NOMO-1 (cell line): ENCODE measurements around the gene HNF1B.
"Not testable (repeated sequence)": the region's sequence is repeated elsewhere in the genome, so short reads cannot be mapped to it uniquely, and the experiment has no call there.

Experiments
- DNase-seq, 2 experiments: peaks; one replicate each; lab custom pipeline; 2025; ENCODE audit not compliant: unreplicated experiment in 2 of 2; lab: John Stamatoyannopoulos, UW

HNF1B gene

DNA sequence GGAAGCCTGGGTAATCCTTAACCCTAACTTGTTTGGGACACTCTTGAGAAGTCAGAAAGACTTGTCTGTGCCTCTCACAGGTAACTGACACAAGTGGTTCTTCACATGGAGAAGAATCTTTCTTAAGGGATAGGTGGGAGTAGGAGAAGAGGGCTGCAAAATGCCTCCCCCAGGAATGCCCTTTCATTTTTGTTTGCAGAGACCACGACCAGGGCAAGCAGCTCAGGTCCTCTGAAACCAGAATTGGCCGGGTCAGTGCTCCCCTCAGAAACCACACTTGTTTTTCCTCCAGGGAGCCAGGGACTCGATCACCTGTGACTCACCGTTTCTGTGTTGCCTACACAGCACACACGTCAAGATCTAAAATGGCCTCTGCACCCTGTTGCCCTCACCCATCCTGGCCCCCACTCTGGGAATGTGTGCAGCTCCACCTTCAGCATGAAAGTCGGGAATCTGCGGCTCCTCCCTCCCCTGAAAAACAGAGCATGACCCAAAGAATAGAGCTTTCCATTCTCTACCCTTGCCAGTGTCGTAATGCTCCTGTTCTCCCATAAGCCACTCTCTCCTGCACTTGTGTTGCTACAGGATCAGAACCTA lies 36.1 kb downstream of the HNF1B start:
- DNase-seq = no peak

DNA sequence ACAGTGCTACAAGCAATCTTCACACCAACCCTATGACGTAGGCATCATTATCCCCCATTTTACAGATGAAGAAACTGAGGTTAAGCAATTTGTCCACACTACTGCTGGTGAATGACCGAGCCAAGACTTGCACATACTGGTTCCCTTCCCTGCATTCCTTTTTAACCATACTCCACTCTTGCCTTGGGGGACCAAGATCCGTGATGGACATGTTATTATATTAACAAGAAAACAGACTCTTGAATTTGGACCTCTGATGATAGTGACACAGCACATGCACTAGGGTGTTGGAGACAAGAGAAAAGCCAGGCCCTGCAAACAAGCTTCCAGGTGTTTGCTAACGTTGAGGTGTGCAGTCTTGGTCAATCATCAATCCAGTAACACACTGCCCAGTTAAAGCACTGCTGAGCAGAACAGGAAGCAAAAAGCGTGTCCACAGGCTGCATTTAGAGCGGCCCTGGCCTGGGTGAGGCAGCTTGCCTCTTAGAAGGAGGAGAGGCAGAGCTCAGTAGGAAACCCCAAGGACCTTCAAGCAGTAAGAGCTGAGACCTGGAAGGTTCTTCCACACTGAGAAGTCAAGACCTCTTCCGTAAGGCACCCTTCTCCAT lies 36.7 kb downstream of the HNF1B start:
- no peak for DNase-seq

DNA sequence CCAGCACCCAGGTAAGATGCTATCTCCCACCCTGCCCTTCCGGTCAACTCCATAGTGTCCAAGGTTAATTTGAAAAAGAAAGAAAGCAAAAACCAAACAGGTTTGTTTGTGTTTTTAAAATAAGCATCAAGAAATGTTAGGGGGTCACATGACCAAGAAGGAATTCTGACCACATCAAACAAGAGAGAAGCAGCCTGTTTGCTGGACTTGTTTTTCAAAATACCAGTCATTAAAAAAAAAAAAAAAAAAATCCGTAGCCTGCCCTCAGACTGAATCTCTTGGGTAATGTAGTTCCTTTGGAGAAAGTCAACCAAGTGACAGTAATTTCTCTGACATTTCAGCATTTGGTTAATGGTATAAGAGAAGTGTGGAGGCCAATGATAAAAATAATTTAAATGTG lies 38.4 kb downstream of the HNF1B start:
- DNase-seq = no peak

DNA sequence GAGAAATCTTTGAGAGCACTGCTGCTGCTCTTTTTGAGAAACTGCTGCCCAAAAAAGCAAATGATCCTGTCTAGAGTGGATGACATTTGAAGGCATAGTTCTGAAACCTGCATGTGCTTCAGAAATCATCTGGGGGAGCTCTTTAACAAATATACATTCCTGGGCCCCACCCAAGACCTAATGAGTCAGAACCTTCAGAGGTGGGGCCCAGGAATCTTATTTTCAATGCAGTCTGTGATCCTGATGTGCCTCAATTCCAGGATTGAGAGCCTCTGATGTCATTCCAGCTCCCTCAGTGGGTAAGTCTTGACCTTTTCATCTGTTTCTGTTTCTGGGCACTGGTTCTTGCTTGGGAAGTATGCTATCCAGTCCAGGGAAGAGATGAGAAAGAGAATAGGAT lies 42.3 kb downstream of the HNF1B start:
- DNase-seq = no peak

DNA sequence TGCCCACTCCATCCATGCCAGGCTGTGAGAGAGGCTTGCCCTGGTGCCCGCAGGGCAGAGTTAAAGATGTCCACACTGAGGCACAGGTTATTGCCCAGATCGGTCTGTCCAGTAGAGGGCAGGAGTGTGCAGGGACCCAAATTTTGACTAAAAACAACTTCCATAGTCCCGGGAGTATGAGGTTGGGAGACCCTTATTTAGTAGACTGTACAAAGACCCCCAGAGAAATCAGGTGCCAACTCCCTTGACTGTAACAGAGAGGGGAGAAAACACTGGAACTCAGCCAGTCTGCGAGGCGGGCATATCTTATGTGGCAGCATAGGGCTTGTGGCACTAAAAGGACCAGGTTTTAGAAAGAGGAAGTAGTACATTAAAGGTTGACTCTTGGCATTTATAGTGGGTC lies 43.4 kb downstream of the HNF1B start:
- peak; percentile 63 to 67 for DNase-seq

DNA sequence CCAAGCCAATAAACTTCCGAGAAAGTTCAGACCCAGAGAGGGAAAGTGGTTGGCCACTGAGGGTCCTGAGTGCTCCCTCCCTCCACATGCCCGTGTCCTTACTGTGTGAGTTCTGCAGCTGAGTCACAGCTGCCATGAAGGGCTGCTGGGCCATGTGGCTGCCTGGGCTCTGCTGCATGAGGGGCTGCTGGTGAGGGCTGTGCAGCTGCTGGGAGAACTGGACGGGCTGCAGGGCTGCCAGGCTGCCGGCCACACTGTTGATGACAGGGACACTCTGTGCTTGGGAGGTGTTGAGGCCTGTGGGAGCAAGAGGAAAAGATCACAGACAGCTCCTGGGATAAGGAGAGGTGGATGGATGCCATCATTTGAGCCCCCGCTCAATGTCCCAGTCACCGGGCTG lies 44.0 kb downstream of the HNF1B start:
- DNase-seq = no peak

DNA sequence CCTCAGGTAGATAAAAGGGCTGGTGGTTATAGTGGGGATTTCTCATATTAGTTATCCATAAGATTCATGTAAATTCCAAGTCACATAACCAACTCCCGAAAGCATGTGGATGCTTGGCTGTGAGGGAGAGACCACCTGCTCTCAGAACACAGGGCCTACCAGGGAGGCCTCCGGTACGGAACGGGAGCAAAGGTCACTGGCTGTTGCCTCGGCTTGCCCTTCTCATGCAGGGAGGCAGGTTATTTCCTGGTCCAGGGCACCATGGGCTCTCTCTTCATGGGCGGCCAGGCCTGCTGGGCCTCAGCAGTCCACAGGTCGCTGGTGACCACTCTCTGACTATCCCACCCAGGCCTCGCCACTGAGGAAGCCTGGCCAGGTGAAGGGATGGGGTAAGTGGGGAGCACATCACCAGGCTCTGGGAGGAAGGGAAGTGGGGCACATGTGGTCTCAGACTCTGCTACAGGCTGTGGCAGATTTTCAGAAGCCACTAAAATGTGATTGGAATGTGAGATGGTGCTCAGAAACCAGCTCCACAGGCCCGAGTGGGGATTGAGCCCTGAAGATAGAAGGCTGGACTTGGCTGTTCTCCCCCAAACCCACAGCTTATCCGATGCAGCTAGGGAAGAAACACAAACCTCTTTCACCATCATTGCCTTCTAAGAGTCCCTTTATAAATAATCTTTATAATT lies 45.4 kb downstream of the HNF1B start:
- DNase-seq = no peak

DNA sequence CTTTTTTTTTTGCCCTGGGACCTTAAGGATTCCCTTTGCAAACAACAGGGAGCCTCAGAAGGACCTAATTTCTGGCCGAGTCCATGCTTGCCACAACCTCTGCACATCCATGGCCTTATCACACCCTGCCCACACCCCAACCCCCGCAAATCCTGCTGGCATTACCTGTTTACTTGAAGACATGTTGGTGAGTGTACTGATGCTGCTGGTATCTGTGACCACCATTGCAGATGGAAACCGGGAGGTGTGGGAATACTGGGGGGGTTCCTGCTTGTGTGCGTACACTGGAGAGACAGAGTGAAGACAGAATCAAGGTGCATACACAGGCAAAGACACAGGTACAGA lies 46.0 kb downstream of the HNF1B start:
- DNase-seq = no peak

DNA sequence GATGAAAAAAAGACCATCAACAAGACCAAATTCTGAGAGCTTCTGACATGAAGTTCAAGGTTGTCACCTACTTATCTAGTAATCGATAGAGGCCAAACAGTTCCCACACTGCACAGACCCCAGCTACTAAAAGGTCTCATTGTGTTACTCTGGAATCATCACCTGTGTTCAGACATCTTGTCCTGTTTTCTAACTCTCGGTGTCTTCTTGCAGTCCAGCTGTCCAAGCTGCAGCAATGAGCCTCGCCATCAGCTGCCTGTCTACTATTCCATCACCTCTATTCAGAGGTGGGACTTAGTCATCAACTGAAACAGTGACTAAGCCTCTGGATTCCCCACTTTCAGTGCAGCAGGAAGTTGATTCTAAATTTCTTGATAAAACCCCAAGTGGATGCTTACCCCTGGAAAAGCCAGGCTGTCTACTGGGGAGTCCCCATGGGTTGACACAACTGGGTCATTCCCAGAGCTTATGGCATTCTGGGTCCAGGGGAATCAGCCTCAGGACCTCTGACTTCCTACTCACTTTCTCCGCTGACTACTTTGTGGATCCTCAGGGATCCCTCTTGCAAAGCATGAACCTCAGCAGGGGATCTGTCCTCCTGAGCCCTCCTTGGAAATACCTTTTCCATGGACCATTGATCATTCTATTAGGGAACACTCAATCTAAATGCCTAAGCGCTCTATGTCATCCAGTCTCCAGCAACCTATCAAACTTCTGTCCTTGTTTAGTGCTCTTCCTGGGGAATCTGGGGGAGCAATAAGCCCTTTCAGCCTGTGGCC lies 46.5 kb downstream of the HNF1B start:
- DNase-seq = no peak

DNA sequence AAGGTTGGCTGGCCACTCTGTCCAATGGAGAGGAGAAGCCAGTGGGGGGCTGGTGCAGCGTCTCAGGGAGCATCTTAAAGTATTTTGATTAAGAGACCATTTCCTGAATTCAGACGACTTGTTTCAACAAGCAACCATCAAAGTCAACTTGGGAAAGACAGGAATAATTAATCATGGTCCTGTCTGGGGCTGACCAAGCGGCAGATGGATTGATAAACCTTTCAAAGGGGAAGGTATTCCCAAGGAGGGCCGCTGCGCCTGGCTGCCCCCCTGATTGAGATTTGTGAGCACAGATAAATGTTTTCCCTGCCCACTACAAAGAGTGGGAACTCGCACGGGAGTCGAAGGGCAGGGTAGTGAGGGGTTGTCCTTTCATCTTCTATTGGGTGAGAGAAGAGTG lies 47.5 kb downstream of the HNF1B start:
- no peak for DNase-seq

DNA sequence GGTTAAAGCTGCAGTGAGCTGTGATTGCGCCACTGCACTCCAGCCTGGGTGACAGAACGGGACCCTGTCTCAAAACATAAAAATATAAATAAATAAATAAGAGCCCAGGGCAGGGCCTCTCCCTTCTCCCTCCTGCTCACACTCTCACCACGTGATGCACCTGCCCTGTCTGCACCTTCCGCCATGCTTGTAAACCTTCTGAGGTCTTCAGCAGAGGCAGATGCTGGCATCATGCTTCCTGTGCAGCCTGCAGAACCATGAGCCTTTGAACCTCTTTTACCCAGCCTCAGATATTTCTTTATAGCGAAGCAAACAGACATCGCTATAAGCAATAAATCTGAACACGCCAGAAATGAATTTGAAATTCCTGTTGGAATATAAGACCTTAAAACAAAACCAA lies 48.5 kb downstream of the HNF1B start:
- DNase-seq = no peak

DNA sequence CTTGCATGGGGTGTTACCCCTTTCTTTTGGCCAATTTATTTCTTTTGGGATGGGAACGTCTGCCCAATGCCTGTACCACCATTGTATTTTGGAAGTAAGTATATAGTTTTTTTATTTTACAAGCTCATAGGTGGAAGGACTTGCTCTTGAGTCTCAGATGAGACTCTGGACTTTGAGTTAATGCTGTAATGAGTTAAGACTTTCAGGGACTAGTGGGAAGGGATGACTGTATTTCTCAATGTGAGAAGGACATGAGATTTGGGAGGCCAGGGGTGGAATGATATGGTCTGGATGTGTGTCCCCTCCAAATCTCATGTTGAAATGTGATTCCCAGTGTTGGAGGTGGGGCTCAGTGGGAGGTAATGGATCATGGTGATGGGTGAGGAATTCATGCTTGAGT lies 49.1 kb downstream of the HNF1B start:
- DNase-seq = no peak

DNA sequence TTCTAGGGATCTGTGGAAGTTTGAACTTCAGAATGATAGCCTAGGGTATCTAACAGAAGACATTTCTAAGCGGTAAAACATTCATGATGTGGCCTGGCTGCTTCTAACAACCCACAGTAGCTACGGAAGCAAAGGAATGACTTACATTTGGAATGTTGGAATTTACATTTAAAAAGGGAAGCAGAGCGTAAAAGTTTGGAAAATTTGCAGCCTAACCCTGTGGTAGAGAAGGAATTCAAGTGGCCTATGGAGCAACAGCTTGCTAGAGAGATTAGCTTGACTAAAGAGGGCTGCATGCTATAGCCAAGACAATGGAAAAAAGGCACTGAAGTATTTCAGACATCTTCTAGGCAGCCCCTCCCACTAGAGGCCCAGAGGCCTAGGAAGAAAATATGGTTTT lies 50.1 kb downstream of the HNF1B start:
- DNase-seq = no peak

DNA sequence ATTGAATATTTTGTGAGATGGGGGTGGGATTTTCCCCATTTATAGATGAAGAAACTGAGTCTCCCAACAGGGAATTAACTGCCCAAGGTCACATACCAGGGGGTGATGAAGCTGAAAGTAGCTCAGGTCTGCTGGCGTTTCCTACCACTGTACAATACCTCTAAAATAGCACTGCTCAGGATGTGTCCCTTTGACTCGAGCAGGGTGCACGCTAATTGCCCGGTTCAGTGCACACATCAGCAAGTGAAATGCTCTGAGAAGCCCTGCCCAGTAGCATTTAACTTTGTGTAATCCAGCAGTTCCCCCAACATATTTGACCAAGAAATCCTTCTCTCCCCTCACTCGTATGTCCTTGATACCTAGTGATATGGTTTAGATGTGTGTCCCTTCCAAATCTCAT lies 51.5 kb downstream of the HNF1B start:
- DNase-seq = no peak

DNA sequence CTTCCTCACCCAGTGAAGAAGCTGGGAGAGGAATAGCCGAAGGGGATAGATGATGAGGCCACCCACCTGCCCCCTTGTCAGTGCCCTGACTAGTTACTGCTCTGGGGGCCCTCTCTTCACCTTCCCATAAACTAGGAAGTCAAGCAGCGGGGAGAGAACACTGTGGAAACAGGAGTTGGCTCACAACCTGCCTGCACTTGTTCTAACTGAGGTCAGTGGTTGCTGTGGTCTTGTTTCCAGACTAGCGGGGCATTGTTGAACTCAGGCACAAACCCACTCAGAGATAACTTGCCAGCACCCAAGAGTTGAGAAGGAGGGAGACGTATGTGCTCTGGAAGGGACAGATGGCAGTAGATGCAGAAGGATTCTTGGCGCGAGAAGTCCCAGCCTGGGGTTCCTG lies 53.1 kb downstream of the HNF1B start:
- no peak for DNase-seq

DNA sequence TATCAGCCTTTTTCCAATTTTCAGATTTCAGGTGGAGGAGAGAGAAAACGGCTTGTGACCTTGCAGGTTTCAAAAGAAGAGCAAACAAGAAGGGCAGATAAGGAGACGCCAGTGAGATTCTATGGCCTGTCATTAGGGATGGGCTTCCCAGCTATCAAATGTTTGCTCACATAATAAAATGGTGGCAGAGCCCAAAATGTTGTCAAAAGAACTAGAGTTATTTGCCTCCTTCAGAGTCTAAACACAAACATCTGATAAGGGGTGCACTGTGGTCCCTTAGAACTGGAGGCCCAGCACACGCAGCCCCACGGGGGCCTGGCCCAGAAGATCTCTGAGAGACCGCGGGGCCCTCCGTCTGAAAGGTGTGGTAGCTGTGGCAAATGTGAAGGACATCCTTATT lies 55.5 kb downstream of the HNF1B start:
- DNase-seq = no peak

DNA sequence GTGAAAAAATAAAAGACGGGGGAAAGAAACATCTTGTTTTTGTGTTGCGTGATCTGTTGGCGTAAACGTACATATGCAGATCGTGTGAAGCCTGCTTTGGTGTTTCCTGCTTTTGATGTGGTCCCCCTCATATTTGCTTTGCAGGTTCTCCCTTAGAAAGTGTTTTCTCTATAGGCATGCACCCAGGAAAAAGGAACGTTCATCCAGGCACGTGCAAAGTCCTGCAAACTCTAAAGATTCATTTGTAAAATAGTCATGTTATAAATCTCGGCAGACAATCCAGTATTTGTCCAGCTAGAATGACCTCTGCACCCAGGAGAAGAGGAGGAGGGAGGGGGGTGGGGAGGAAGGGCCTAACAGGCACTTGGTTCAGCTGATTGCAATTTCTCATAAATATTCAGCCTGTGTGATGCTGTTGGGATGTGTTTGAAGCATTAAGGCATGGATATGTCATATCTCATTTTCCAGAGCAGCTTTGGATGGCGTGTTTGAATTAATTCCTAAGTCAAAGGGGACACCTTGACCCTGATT lies 61.3 kb downstream of the HNF1B start:
- no peak for DNase-seq

DNA sequence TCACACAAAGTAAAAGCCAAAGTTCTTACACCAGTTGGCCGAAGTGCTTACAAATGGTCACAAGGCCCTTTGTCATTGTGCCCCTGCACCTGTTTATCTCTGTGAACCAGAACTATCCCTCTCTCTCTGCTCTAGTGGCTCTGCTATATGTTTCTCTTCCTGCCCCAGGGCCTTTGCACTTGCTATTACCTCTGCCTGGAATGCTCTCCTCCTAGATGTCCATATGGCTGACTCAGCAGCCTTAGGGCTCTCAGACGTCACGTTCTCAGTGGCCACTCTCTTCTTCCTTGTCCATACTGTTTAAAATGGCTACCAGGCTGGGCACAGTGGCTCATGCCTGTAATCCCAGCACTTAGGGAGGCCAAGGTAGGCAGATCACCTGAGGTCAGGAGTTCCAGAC lies 62.9 kb downstream of the HNF1B start:
- DNase-seq = no peak

DNA sequence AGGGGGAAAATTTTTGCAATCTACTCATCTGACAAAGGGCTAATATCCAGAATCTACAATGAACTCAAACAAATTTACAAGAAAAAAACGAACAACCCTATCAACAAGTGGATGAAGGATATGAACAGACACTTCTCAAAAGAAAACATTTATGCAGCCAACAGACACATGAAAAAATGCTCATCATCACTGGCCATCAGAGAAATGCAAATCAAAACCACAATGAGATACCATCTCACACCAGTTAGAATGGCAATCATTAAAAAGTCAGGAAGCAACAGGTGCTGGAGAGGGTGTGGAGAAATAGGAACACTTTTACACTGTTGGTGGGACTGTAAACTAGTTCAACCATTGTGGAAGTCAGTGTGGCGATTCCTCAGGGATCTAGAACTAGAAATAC lies 64.9 kb downstream of the HNF1B start:
- not testable (repeated sequence) for DNase-seq

DNA sequence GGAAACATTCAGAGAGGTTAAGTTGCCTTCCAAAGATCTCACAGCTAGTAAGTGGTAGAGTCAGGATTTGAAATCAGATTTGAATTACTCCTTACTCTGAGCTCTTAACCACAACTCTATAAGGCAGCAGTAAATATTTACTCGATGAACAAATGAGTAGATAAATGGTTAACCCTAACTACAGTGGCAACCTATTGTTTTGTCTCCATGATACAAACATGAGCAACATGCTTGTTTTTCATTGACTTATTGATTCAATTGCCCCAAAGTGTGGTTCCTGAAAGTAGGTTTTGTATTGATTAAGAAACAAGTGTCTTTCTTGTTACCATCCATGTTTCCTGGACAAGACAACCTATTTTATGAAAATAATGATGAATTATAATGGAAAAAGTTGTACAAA lies 66.8 kb downstream of the HNF1B start:
- DNase-seq = no peak

DNA sequence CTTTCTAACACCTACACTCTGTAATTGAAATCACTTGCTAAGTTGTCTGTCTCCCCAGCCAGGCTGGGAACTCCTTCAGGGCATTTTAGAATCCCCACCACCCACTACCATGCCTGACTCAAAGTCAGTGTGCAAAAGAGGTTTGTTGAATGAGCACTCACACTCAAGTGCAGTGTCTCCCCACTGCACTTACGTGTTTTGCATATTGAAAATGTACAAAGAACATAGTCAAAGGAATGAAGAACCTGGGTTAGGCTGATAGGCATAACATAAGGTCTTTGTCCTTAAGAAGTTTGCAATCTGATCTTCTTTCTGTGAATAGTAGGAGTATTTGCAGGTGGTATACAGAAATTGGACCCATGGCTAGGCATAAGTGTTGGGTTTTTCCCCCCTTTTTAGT lies 67.8 kb downstream of the HNF1B start:
- DNase-seq = no peak
